Heart left ventricle (tissue), 13 donors: Measurements from ENCODE around the gene RIN3.

Experiments used
- CTCF ChIP-seq, 12 donors: fragments of 200-600 bp; sonication (generic) in 4 of 12; IDR thresholded peaks; one replicate each; pipeline versions ENCODE4 v1.5.0 to v1.8.0; 2018 to 2022; ENCODE audit warnings: antibody characterized with exemption in 12 of 12, mild to moderate bottlenecking in 5 of 12
- POLR2A ChIP-seq, 2 donors: fragments of 450-650 bp; IDR thresholded peaks; one replicate each; pipeline ENCODE4 v1.6.1; 2017; ENCODE audit warnings: antibody characterized with exemption in 2 of 2, mild to moderate bottlenecking in 2 of 2, moderate library complexity in 2 of 2
- donor health status: ischemic (EF 13 %, LVEDD 7.1; RV severe dilation, severe dysfunction).
- donor health status: DM: no; HTN: yes; CAD: no.
- donor health status: DM: no; HTN: no; CAD: no.
- donor health status: ischemic (EF 25% LVEDD 6.9; RV normal size, moderate dysfunction).
- donor health status: ischemic (EF 25% LVEDD 5.7; RV mildly dilated, moderate dysfunction).
- donor health status: ischemic (EF 35%, LVEDD 5.7; RV mildly dilated, moderate dysfunction).
- donor health status: nonischemic (EF 11% LVEDD 7.7; RV severe dilation, severe dysfunction).
- donor health status: DM: yes; HTN: yes; CAD: no.
- donor health status: PGD.
- donor health status: ischemic (EF 29% LVEDD 5.4; RV normal size, mild dysfunction).
- donor health status: nonischemic (EF 23%, LVEDD 6.1; RV moderate dilation, normal function).

GRCh38 chr14:92610849-92611271, 97.3 kb downstream of the RIN3 start:
- TF ChIP-seq CTCF (IDR thresholded peaks at IDR 0.05) (no peak), POLR2A (IDR thresholded peaks at IDR 0.05) (no peak)
